Left hindlimb (tissue), 1 donor: ENCODE results near the gene JMJD7.

Experiments
- DNase-seq: peaks from one replicate; pipeline ENCODE4 v3.0.0-alpha.2; 2018

The JMJD7 gene

GRCh38 chr15:41827880-41828806 is at the start of gene JMJD7:
TSS of gene JMJD7 (plus strand) at chr15:41828092. CDS start at chr15:41828125, 33 bp downstream.
- DNase-seq: peak; percentile 97

GRCh38 chr15:41778521-41778920 is 49.4 kb upstream of the JMJD7 start:
- no peak for DNase-seq

DNA sequence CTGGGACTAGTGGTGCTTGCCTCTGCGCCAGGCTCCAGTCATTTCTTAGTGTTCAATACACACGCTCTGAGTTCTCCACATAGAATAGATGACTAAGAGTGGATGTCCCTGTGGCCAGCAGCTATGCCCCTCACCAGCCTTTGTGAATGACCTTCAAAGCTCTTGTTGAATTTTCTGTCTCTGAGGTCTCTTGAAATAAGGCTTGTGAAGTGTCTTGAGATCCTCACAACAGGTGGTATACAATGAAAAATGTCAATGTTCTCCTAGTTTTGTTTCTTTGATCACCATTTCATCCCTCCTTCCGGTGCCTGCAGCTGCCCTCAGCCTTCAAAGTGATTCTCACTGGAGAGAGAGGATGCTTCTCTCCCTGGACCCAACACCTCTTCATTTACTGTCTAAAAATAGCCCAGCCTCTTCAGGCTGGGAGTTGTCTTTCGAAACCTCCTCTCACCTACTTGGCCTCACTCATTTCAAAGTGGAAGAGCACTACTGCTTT is 48.2 kb upstream of the JMJD7 start:
- no peak for DNase-seq

DNA sequence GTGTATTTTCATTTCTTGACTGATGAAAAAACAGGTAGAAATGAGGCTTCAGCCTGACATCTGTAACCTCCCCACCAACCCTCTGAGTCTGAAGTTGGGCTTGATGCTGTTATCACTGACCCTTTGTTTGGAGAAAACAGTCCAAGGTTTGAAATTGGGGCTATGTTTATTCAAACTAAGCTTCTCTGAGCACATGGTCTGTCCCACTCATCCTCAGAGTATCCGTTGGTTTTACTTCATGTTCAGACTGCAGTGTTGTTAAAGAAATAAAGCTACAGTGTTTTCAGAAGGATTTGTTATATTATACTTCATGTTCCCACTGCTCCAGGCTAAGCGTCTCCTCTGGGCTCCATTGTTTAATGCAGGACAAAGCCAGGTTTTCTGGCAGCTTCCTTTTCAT is 47.6 kb upstream of the JMJD7 start:
- no peak for DNase-seq

DNA sequence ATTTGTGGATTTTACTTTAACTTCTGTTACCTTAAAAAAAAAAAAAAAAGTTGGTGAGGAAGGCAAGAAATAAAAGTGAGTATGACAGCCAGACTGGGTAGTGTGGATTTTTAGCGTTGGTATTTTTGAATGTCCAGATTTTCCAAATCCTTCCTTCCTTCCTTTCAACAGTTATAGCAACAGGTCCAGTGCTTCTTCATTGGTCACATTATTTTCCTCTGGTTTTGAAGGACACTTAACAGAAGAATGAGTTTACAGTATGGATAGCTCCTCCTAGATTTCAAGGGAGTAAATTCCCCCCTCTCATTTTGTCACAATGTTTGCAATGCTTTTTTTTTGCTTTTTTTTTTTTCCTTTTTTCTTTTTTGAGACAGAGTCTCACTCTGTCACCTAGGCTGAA is 47.2 kb upstream of the JMJD7 start:
- no peak for DNase-seq

GRCh38 chr15:41782371-41783282 is 45.3 kb upstream of the JMJD7 start:
- no peak for DNase-seq

- DNase-seq: no peak
Measured at GRCh38 chr15:41783296-41783695, 44.6 kb upstream of the JMJD7 start.

GRCh38 chr15:41788262-41788661 is 39.6 kb upstream of the JMJD7 start:
- DNase-seq: no peak

- no peak for DNase-seq
Measured at GRCh38 chr15:41789236-41789635, 38.7 kb upstream of the JMJD7 start.

DNA sequence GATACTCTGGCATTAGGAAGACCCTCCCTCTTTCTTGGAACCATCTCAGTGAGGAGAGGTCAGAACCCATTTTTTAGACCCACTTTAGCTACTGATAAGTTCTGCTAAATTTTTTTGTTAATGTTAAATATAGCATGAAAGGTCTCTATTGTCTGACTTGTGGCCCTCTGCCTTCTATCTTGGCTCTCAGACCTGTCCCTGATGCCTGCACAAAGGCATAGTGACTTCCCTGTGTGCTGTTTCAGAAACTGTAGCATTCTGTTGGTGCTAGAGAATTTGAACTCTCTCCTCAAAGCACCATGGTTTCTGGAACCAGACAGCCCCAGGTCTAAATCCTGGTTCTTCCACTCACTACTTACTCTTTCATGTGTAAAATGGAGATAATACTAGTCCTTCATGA is 38.2 kb upstream of the JMJD7 start:
- DNase-seq: no peak

DNA sequence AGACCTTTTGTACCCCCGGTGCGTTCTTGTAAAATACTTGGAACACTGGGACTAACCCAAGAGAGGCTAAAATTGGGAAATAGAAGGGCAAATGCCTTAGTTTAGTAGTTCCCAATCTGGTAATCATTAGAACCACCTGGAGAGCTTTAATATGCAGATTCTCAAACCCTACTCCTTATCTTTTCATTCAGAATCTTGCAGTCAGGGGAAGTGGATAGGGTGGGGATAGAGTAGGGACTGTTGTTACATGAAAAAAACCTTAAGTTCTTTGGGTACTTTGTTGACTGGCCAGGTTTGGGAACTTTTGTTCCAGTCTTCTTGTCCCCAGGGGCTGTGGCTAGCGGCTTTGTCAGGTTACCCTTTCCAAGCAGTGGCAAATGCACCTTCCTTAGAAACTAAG is 37.7 kb upstream of the JMJD7 start:
- DNase-seq: no peak

GRCh38 chr15:41790756-41791546 is 36.9 kb upstream of the JMJD7 start:
- DNase-seq: peak; percentile 56

DNA sequence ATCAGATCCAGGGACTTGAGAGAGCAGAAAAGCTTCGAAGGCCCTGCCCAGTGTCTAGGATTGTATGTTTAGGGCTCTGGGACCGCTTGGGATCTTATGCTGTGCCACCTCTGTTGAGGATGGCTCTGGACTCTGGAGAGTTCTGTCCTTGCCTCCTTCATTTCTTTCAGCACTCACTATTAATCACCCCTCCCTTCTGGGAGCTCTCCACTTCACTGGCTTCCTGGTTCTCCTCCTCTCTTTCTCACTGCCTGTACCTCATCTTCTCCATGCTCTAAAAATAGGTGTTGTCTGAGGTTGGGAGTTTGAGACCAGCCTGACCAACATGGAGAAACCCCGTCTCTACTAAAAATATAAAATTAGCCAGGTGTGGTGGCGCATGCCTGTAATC is 36.4 kb upstream of the JMJD7 start:
- no peak for DNase-seq

DNA sequence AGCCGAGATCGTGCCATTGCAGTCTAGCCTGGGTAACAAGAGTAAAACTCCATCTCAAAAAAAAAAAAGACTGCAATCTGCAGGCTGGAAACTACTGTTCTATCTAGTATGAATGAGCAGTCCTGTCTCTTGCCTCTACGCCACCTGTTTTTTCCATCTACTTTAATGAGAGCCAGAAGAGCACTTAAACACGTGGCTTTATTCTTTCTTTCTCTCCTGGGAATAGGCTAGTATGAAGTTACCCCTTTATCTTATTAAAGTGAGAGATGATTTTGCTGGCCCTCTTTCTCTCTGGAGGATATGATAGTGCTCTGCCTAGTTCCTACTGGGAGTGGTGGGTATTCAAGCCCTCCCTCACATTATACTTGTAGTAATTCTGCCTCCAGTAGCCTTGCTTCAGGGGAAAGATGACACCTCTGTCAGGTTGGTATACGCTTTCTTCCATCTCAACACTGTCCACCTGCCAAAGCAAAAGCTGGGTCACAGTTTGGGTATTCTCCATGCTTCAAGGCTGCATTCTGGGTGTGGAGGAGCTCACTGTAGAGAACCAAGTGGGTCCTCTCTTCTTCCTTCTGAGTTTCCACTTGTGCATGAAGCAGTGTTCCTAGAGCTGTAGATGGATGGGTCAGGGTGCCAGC is 35.8 kb upstream of the JMJD7 start:
- DNase-seq: no peak

DNA sequence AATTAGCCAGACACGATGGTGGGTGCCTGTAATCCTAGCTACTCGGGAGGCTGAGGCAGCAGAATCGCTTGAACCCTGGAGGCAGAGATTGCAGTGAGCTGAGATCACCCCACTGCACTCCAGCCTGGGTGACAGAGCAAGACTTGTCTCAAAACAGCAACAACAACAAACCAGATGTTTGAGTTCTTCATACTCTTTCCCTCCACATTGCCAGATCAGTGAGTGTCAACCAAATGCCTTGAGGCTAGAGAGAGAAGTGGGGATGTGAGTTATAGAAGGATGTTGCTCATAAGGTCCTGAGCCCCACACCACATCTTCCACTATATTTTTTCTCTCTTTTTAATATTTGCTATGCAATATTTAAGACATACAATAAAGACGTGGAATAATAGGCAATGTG is 33.8 kb upstream of the JMJD7 start:
- DNase-seq: no peak

DNA sequence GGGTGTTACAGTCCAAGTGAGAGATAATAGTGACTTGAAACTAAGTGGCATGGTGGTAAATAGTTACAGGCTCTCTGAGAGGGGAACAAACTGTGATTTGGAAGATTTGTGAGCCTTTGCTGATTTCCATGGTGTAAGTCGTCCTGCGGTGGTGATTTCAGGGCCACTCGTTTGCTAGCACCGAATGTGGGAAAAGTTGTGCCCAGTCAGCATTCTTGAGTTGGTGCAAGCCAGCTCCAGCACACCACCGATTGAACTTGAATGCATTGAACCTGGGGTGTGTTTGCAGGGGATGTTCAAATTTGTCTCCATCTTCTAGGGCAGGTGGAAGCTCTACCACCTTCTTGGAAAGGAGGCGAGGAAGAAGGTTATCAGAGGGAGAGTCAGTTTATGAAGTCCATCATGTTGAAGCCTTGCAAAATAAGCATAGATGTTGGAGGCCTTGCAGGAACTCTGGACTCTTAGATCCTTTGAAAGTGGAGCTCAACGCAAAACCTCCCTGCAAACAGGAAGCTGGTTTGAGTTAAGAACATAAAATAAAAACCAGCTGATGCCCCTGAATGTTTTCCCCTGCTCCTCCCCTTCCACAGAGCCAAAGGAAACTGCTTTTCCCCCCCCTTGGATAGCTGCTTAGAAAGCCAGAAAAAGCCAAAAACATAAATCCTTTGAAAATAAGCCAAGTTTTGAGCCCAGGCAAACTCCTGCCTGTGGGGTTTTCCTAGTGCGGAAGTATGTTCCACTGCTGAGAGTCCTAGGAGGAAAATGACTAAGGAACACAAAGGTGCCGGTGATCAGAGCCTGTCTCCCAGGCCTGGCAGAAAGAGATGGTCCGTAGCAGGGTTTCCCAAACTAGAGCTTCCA is 31.7 kb upstream of the JMJD7 start:
- DNase-seq: no peak

DNA sequence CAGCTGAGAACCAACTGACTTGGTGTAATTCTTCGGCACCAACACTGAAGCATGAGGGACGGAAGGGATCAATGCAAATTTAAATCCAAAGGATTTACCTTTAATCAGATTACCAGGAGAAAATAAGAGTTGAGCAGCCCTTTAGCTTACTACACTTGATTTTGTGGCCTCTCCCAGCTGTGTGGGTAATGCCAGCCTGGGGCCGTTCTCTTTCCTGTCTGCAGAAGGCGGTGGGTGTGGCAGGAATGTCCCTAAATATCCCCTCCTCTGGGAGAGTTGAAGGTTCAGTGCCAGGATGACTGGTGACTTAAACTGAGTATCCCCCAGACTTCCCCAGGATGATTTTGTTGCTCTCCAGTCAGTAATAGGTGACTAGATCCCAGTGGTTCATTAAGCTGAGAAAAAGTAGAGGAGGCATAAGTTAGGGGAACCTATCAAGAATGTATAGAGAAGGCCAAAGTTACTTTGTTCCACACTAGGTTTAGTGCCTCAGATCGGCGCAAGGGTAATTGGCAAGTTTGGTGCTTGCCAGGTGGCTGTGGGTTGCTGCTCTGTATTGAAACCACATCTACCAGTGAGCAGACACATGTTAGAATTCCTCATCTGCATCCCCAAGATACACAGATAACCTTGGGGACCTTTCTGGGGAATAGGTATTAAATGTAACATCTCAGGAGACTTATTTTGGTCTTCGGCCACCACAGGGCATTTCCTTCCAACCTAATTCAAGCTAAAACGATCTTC is 30.5 kb upstream of the JMJD7 start:
- DNase-seq: no peak

- no peak for DNase-seq
Measured at GRCh38 chr15:41798607-41799487, 29.0 kb upstream of the JMJD7 start.

- no peak for DNase-seq
Measured at GRCh38 chr15:41799488-41799805, 28.4 kb upstream of the JMJD7 start.

- DNase-seq: no peak
Measured at GRCh38 chr15:41801185-41801584, 26.7 kb upstream of the JMJD7 start.
